Hematopoietic multipotent progenitor cell treated with erythropoietin and hydrocortisone succinate and interleukin-3 and kit ligand, for 6 days (in vitro differentiated cells): ENCODE results near the gene ARL2BP.
"Not testable (repeated sequence)": the region's sequence is repeated elsewhere in the genome, so short reads cannot be mapped to it uniquely, and the experiment has no call there.

Experiments
- DNase-seq: peaks from one replicate; pipeline ENCODE4 v3.0.0-alpha.2; 2015

The ARL2BP gene

GRCh38 chr16:57244767-57245471 is at the start of gene ARL2BP:
ARL2BP (plus strand) TSS chr16:57245259; CDS start chr16:57245368, 109 bp downstream.
- DNase-seq = peak; percentile 98

- DNase-seq = no peak
Measured at GRCh38 chr16:57196286-57196685, 48.8 kb upstream of the ARL2BP start.

GRCh38 chr16:57196753-57197152 is 48.3 kb upstream of the ARL2BP start:
- DNase-seq = peak; percentile 40

DNA sequence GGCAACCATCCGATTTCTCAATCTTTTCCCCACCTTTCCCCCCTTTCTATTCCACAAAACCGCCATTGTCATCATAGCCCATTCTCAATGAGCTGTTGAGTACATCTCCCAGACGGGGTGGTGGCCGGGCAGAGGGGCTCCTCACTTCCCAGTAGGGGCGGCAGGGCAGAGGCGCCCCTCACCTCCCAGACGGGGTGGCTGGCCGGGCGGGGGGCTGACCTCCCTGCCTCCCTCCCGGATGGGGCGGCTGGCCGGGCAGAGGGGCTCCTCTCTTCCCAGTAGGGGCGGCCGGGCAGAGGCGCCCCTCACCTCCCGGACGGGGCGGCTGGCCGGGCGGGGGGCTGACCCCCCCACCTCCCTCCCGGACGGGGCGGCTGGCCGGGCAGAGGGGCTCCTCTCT is 44.7 kb upstream of the ARL2BP start:
- not testable (repeated sequence) for DNase-seq

DNA sequence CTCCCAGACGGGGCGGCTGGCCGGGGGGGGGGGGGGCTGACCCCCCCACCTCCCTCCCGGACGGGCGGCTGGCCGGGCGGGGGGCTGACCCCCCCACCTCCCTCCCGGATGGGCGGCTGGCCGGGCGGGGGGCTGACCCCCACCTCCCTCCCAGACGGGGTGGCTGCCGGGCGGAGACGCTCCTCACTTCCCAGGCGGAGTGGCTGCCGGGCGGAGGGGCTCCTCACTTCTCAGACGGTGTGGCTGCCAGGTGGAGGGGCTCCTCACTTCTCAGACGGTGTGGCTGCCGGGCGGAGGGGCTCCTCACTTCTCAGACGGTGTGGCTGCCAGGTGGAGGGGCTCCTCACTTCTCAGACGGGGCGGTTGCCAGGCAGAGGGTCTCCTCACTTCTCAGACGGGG is 44.1 kb upstream of the ARL2BP start:
- DNase-seq = not testable (repeated sequence)

DNA sequence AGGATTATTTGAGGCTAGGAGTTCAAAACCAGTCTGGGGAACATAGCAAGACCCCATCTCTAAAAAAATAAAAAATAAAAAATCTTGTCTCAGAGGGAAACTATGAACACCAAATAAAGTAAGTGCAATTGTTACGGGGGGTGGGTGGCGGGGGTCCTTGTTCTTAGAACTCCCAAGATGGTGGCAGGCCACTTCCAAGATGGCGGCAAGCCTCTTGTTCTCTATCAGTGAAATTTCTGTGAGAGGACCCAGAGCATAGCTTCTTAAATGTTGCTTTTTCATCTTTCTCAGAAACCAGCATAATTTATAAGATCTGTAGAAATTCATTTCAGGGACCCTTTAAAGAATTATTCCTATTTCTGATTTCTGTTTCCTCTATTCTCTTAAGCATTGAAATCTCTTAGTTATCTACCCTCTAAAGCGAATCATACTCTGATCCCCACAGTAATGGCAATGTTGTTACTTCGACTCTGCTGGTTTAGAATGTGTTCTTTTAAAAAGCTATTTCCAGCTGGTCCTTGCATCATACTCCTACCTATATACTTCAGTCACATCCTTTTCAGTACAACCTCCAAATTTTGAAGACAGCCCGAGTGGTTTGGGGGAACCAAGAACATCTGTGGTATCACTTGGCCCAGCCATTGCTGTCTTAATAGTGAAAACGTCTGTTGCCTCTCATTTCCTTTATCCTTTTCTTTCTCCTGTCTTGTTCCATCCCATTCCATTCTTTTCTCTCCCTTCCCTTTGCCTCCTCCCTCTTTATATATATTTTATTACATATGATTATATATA is 42.8 kb upstream of the ARL2BP start:
- DNase-seq = no peak

GRCh38 chr16:57203451-57203850 is 41.6 kb upstream of the ARL2BP start:
- DNase-seq = no peak

DNA sequence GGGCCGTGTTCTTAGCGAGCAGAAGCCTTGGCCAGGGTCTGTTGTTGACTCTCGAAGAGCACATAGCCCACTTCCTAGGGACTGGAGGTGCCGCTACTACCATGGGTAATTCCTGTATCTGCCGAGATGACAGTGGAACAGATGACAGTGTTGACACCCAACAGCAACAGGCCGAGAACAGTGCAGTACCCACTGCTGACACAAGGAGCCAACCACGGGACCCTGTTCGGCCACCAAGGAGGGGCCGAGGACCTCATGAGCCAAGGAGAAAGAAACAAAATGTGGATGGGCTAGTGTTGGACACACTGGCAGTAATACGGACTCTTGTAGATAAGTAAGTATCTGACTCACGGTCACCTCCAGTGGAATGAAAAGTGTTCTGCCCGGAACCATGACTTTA is 40.4 kb upstream of the ARL2BP start:
- DNase-seq = no peak

- no peak for DNase-seq
Measured at GRCh38 chr16:57208926-57209325, 36.1 kb upstream of the ARL2BP start.

DNA sequence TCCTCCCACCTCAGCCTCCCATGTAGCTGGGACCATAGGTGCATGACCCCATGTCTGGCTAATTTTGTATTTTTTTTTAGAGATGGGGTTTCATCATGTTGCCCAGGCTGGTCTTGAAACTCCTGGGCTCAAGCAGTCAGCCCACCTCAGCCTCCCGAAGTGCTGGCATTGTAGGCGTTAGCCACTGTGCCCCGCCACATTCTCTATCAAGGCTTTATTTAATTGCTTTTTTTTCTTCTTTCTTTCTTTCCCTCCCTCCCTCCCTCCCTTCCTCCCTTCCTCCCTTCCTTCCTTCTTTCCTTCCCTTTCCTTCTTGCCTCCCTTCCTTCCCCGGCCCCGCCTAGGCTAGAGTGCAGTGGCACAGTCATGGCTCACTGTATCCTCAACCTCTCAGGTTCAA is 35.3 kb upstream of the ARL2BP start:
- DNase-seq = no peak

DNA sequence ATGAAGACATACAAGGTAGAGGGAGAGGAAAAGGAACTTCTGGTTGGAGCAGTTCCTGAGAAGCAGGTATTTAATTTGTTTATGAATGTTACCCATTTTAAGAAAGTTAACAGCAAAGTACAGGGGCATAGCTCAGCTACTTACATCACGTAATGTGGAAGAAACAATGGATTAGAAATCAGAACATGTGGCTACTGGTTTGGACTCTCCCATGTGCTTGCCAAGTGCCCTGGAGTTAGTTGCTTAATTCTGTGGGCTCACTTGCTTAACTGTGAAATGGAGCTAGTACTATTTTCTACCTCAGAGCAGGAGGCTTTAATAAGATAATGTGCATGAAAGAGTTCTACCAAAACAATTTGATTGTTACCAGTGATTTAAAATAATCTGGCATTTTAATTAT is 31.6 kb upstream of the ARL2BP start:
- DNase-seq = no peak

GRCh38 chr16:57216968-57217367 is 28.1 kb upstream of the ARL2BP start:
- DNase-seq = no peak

DNA sequence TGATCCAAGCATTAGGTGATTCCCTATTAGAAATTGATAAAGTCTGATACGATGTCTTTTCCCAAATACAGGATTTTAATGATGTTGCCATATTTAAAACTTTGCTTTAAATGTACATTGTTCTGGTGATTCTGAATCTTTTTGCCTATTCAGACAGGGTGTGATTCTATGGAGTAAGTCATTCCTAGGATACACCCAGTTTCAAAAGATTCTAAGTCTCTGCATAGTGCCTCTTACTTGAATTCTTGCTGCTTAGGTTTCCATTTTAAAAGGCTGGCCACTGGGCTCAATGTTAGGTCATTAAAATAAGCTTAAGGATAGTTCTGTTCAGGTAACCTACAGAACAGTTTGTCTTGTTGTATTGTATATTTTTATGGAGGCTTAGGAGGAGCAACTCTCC is 22.0 kb upstream of the ARL2BP start:
- no peak for DNase-seq

DNA sequence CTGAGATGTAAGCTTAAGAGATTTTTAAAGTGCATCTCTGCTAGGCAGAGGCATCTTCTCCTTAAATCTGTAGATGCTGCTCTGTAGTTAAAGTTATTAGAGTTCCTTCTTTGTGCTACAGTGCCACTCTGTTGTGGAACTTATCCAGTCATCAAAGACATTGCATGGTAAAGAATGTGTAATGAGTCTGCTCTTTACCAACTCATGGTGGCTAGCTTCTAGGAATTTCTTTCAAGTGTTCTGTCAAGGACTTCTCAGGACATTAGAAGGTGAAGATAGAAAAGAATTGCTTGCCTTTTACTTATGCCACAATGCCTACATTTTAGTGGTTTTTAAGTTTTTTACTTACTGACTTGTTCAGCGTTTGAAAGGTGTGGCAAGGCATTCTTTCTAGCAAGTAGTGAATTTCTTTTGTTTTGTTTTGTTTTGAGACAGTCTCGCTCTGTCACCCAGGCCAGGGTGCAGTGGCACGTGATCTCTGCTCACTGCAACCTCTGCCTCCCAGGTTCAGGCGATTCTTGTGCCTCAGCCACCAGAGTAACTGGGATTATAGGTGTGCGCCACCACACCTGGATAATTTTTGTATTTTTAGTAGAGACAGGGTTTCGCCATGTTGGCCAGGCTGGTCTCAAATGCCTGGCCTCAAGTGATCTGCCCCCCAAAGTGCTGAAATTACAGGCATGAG is 20.3 kb upstream of the ARL2BP start:
- DNase-seq = no peak

DNA sequence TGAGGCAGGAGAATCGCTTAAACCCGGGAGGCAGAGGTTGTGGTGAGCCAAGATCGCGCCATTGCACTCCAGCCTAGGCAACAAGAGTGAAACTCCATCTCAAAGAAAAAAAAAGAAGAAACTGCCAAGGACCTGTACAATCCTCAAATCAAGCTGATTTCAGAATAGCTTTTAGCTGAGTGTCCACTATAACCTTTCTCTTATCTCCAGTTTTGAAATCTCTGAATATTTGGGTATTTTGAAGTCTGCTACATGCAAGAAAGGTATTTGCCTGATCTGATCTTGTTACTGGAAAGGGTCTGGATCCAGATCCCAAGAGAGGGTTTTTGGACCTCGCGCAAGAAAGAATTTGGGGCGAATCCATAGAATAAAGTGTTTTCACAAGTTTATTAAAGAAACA is 19.1 kb upstream of the ARL2BP start:
- no peak for DNase-seq

- no peak for DNase-seq
Measured at GRCh38 chr16:57226701-57227621, 18.1 kb upstream of the ARL2BP start.

DNA sequence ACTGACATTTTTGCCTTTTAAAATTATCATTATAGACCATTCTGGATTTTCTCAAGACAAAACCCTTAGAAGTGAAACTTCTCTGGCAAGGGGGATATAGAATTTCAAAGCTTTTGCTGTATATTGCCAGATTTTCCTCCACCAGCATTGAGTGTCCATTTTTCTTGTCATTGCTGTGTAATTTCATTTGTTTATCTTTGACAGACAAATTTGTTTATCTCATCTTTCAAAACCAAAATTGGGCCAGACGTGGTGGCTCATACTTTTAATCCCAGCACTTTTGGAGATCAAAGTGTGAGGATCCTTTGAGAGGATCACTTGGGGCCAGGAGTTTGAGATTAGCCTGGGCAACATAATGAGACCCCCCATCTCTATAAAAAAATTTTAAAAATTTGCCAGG is 16.0 kb upstream of the ARL2BP start:
- DNase-seq = no peak

GRCh38 chr16:57231821-57232350 is 13.2 kb upstream of the ARL2BP start:
- DNase-seq = no peak

DNA sequence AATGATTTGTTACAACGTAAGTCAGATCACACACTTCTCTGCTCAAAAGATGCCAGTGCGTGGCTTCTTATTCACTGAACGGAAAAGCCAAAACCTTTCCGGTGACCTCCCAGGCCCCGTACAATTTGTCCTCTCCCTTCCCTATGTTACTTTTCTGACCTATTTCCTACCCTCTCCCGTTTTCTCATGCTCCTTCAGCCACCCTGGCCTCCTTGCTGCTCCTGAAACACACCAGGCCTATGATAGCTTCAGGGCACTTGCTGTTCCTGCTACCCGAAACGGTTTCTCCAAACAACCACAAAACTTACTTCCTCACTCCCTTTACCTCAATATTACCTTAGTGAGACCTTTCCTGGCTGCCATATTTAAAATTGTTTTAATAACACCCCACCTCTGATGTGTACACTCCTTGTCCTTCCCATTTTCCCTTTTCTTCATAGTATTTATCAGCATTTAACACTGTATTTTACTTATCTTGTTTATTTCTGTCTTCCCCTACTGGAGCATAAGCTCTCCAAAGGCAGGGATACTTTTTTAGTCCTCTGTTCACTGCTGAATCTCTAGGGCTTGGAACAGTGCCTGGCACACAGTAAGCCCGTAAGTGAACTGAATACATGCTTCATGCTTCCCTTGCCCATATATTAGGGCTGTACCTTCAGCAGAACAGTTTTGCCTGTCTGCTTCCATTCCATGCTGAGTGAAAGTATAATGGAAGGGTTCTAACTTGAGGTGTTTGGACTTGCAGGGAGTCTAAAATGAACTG is 10.9 kb upstream of the ARL2BP start:
- DNase-seq = no peak

- DNase-seq = no peak
Measured at GRCh38 chr16:57234707-57235092, 10.4 kb upstream of the ARL2BP start.

GRCh38 chr16:57235128-57236021 is 9.7 kb upstream of the ARL2BP start:
- peak; percentile 27 for DNase-seq
